DOHH2 (cell line): Measurements from ENCODE around the gene C6orf136.

Source experiments
- EZH2phosphoT487 ChIP-seq: fragments of 200-600 bp; sonication (generic); IDR thresholded peaks from 2 replicates; pipeline ENCODE4 v1.6.1; 2017; ENCODE audit warnings: borderline replicate concordance, mild to moderate bottlenecking, antibody characterized with exemption, low read length, moderate library complexity, mixed read lengths
- TF ChIP-seq, protein P1 (sequence below): fragments of 200-600 bp; sonication (generic); IDR thresholded peaks from one replicate; pipeline ENCODE4 v1.5.1; 2014; ENCODE audit warnings: antibody characterized with exemption, mild to moderate bottlenecking, low read depth, low read length; ENCODE audit not compliant: poor library complexity, severe bottlenecking

DNA sequence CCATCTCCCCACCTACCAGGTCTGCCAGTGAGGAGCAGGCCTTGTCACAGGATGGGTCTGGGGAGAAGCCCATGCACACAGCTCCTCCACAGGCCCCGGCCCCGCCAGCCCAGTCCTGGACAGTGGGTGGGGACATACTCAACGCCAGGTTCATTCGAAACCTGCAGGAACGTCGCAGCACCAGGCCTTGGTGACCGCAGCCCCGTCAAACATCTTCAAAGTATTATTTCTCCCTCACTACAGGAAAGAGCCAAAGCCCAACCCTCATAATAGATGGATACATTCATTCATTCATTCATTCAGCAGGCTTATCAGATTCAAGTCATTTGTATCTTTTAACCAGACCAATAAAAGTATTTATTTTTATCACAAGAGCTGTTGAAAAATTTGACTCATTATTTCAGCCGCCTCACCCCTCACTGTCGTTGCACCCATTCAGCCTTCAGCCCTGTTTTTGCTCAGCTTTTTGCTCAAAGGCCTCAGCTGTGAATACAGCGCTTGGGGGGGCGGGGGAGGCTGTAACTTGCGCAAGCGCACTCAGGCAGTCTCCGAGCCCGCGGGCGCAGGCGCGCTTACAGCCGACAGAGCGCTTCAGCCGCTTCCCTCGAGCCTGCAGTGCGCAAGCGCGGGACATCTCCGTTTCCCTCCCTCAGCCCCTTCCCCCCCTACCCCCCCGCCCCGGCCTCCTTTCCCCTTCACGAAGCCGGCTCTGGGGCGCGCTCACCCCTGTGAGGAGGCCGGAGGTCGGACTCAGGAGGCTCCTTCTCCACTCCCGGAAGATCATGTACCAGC lies at the start of gene C6orf136:
- TF ChIP-seq, protein P1, sequence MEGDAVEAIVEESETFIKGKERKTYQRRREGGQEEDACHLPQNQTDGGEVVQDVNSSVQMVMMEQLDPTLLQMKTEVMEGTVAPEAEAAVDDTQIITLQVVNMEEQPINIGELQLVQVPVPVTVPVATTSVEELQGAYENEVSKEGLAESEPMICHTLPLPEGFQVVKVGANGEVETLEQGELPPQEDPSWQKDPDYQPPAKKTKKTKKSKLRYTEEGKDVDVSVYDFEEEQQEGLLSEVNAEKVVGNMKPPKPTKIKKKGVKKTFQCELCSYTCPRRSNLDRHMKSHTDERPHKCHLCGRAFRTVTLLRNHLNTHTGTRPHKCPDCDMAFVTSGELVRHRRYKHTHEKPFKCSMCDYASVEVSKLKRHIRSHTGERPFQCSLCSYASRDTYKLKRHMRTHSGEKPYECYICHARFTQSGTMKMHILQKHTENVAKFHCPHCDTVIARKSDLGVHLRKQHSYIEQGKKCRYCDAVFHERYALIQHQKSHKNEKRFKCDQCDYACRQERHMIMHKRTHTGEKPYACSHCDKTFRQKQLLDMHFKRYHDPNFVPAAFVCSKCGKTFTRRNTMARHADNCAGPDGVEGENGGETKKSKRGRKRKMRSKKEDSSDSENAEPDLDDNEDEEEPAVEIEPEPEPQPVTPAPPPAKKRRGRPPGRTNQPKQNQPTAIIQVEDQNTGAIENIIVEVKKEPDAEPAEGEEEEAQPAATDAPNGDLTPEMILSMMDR, result no peak
- no peak for TF ChIP-seq EZH2phosphoT487
